GM21447 (cell line): ENCODE results near the gene BAIAP3.
"Not testable (repeated sequence)": the region's sequence is repeated elsewhere in the genome, so short reads cannot be mapped to it uniquely, and the experiment has no call there.

Experiments
- ATAC-seq: cut with Tn5 transposase; IDR thresholded peaks from one replicate; pipeline ENCODE4 v1.9.1; 2021; ENCODE audit not compliant: unreplicated experiment

Gene BAIAP3, protein sequence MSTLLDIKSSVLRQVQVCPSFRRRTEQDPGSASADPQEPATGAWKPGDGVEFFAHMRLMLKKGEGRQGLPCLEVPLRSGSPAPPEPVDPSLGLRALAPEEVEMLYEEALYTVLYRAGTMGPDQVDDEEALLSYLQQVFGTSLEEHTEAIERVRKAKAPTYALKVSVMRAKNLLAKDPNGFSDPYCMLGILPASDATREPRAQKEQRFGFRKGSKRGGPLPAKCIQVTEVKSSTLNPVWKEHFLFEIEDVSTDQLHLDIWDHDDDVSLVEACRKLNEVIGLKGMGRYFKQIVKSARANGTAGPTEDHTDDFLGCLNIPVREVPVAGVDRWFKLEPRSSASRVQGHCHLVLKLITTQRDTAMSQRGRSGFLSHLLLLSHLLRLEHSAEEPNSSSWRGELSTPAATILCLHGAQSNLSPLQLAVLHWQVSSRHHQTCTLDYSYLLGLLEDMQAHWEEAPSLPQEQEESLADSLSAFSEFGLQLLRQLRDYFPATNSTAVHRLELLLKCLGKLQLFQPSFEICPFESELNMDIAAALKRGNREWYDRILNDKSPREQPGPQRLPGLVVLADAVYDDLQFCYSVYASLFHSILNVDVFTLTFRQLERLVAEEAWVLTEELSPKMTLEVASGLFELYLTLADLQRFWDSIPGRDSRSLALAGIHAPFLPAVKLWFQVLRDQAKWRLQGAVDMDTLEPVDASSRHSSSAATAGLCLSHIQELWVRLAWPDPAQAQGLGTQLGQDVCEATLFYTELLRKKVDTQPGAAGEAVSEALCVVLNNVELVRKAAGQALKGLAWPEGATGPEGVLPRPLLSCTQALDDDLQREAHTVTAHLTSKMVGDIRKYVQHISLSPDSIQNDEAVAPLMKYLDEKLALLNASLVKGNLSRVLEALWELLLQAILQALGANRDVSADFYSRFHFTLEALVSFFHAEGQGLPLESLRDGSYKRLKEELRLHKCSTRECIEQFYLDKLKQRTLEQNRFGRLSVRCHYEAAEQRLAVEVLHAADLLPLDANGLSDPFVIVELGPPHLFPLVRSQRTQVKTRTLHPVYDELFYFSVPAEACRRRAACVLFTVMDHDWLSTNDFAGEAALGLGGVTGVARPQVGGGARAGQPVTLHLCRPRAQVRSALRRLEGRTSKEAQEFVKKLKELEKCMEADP

GRCh38 chr16:1333149-1333812 lies at the start of gene BAIAP3:
BAIAP3 (plus strand) TSS chr16:1333645; CDS start chr16:1338550, 4,905 bp downstream.
- no peak for ATAC-seq

GRCh38 chr16:1283996-1284616 lies 49.3 kb upstream of the BAIAP3 start:
- no peak for ATAC-seq

DNA sequence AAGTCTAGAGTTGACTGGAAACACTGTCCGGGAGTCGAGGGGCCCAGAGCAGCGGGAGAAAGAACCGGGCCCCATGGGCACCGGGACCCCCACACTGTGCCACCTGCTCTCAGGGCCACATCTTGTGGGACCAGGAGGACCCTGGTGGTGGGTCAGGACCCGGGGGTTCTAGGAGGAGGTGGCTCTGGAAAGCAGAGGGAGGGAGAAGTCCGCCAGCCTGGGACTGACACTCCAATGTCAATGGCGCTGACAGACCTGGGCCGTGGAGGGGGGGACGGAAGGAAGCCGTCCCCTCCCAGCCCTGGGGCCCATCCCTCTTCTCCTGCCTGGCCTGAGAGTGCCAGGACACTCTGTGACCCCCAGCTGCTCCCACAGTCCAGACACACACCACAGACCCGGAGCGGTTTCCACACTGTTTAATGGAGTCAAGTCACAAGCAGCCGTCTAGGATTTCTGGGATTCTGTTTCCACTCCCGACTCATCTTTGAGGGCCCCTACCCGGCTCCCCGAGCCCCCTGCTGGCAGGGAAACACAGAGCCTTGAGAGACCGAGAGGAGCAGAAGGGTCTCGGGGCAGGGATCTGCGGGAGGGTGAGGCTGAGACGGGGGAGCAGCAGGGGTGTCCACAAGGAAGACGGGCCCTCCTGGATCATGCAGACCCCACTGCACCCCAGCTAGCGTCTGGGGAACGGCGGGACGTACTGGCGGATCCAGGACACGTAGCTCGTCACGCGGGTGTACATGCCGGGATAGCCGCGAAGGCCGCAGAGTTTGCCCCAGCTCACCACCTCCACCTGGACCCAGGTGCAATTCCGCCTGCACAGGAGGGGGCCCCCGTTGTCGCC lies 47.6 kb upstream of the BAIAP3 start:
- ATAC-seq = no peak

- ATAC-seq = no peak
Observed at GRCh38 chr16:1286513-1287094, 46.8 kb upstream of the BAIAP3 start.

- no peak for ATAC-seq
Observed at GRCh38 chr16:1287982-1288670, 45.3 kb upstream of the BAIAP3 start.

DNA sequence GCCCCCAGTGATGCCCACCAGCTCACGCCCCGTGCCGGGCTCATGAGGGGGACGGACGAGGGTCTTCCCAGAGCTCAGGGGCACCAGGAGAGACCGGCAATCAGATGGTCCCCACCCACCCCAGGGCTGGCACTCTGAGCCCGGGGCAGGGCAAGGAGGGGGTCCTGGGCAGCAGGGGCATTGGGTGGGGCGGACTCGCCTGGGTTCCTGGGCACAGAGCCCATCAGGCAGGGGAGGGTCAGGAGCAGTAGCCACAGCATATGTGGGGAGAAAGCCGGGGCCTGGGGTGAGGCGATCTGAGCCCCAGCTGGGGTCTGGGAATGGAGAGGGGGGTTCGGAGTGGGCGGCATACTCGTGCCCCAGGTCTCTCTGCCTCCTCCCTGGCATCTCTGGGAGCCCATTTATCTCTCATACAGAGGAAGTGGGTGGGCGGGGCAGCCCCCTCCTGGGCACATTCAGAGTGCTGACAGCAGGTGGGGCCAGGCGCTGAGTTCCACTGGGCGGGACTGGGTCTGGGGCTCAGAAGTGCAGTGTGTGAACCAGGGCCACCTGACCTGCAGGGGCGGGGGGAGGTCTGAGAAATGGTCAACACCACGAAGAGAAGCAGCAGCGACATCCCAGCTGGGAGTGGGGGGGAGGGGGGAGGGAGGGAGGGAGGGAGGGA lies 44.5 kb upstream of the BAIAP3 start:
- no peak for ATAC-seq

GRCh38 chr16:1289477-1289866 lies 44.0 kb upstream of the BAIAP3 start:
- no peak for ATAC-seq

- no peak for ATAC-seq
Observed at GRCh38 chr16:1290063-1290501, 43.4 kb upstream of the BAIAP3 start.

- no peak for ATAC-seq
Observed at GRCh38 chr16:1290860-1291575, 42.4 kb upstream of the BAIAP3 start.

DNA sequence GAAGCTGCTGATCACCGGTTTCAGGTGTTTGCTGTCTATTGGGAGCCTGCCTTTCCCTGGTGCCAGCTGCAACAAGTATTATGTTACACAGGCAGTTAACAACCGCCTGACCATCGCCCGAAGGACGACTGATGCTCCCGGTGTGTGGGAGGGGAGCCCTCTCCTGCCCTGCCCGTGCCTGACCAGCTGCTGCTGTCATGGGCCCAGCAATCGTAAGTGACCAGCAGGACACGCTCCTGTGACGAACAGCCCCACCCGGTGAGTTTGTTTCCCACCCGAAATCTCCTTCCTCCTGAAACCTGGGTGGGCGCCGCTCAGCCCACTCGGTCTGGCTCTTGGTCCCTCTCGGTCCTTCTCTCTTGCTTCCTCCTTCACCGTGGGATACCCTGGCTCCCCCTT lies 41.9 kb upstream of the BAIAP3 start:
- no peak for ATAC-seq

DNA sequence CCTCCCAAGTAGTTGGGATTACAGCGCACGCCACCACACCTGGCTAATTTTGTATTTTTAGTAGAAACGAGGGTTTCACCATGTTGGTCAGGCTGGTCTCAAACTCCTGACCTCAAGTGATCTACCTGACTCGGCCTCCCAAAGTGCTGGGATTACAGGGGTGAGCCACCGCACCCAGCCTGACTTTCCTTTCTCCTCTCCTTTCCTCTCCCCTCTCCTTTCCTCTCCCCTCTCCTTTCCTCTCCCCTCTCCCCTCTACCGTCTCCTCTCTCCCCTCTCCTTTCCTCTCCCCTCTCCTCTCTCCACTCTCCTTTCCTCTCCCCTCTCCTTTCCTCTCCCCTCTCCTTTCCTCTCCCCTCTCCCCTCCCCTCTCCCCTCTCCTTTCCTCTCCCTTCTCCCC lies 41.2 kb upstream of the BAIAP3 start:
- not testable (repeated sequence) for ATAC-seq

GRCh38 chr16:1292808-1293207 lies 40.6 kb upstream of the BAIAP3 start:
- ATAC-seq = not testable (repeated sequence)

- no peak for ATAC-seq
Observed at GRCh38 chr16:1293921-1294656, 39.4 kb upstream of the BAIAP3 start.

DNA sequence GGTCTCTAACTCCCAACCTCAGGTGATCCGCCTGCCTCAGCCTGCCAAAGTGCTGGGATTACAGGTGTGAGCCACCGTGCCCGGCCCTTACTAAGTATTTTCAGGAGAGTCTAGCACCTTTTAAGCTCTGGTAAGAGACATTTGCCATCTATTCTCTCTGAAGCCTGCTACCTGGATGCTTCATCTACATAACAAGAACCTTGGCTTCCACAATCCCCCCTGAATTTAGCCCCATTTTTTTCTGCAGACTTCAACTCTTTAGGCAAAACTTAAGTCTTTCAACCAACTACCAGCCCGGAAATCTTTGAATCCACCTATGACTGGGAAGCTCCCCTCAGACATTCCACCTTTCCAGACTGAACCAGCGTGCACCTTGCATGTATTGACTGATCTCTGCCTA lies 38.0 kb upstream of the BAIAP3 start:
- ATAC-seq = no peak

GRCh38 chr16:1296688-1297017 lies 36.8 kb upstream of the BAIAP3 start:
- ATAC-seq = not testable (repeated sequence)

DNA sequence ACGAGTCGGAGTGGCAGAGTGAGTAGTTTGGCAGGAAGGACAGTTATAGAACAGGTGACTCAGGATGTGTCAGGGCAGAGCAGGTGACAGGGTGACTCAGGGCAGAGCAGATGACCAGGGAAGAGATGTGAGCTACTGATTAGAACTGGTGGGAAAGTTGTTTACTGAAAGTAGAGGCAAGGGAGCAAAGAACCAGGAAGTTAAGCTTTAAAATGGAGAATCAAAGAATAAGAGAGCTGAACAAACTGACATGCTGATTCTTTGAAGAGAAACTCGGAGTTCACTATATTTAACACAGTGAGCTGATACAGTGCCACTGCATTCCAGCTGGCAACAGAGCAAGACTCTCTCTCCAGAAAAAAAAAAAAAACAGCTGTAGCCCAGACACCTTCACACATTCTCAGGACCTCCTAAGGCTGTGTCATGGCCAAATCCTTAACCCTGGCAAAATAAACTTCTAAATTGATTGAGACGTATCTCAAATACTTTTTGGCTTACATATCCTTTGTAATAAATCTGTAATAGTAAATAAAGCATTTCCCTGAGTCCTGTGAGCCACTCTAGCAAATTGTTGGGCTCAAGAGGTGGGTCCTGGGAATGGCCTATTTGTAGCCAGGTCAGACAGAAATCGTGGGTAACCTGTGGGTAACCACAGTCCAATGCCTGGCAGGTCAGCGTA lies 36.3 kb upstream of the BAIAP3 start:
- no peak for ATAC-seq
